RWPE2 (cell line): ENCODE measurements around the gene ASIP.

Experiments
- ATAC-seq: fragments of 200-7000 bp; cut with Tn5 transposase; 3 replicates; pipeline ENCODE4 v1.9.1; 2021; ENCODE audit warnings: low read depth
- DNase-seq: peaks from one replicate; pipeline ENCODE4 v3.0.0-alpha.2; 2020; ENCODE audit warnings: low spot score
- H3K27ac ChIP-seq: fragments of 450-650 bp; 2 replicates; pipeline ENCODE4 v1.5.1; 2017; ENCODE audit warnings: mild to moderate bottlenecking; ENCODE audit not compliant: poor library complexity, severe bottlenecking
- H3K27me3 ChIP-seq: fragments of 250-450 bp; sonication (Bioruptor Pico); 2 replicates; pipeline ENCODE4 v1.5.1; 2021; ENCODE audit warnings: mild to moderate bottlenecking, moderate library complexity; ENCODE audit not compliant: insufficient read depth, poor library complexity, severe bottlenecking
- H3K36me3 ChIP-seq: fragments of 250-450 bp; sonication (Bioruptor Pico); 2 replicates; pipeline ENCODE4 v1.5.1; 2020; ENCODE audit warnings: low read depth, mild to moderate bottlenecking, moderate library complexity
- H3K4me1 ChIP-seq: fragments of 250-450 bp; sonication (Bioruptor Pico); 2 replicates; pipeline ENCODE4 v1.5.1; 2021; ENCODE audit warnings: mild to moderate bottlenecking, moderate library complexity; ENCODE audit not compliant: insufficient read depth, poor library complexity, severe bottlenecking
- H3K4me3 ChIP-seq: fragments of 250-450 bp; sonication (Bioruptor Pico); 2 replicates; pipeline ENCODE4 v1.5.1; 2021; ENCODE audit warnings: mild to moderate bottlenecking, moderate library complexity; ENCODE audit not compliant: severe bottlenecking
- H3K9me3 ChIP-seq: fragments of 250-450 bp; sonication (Bioruptor Pico); 2 replicates; pipeline ENCODE4 v1.5.1; 2021; ENCODE audit warnings: mild to moderate bottlenecking, moderate library complexity; ENCODE audit not compliant: severe bottlenecking
- TF ChIP-seq, protein P1 (sequence below): fragments of 450-650 bp; IDR thresholded peaks from one replicate; pipeline ENCODE4 v1.5.1; 2017; ENCODE audit warnings: mild to moderate bottlenecking, moderate library complexity; ENCODE audit not compliant: poor library complexity, severe bottlenecking

The ASIP gene

DNA sequence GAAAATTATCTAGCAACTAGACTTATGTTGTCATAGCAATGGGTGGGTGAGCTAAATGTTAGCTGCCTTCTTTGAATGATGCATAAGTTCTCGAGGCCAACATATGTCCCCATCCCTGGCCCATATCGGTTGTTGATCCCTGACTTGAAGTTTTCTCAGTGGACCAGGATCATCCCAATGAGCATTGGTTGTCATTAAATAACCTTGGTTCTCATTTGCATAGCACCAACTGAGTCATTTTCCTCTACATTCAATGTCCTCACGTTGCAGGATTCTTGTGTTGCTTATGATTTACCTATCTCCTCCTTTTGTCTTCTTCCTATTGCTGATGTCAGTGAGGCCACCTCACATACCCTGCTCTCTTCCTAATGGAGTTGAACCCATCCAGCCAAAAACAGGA is 74.0 kb downstream of the ASIP start:
- Histone ChIP-seq H3K27ac (peak overlapping the region; percentile 89), H3K4me1 (peaks cover 28% of the 10 kb centered on the region), H3K9me3 (no peaks in the 10 kb centered on the region), H3K4me3 (no peak overlapping the region), H3K27me3 (no peaks in the 10 kb centered on the region), H3K36me3 (no peaks in the 10 kb centered on the region)
- TF ChIP-seq, protein P1, sequence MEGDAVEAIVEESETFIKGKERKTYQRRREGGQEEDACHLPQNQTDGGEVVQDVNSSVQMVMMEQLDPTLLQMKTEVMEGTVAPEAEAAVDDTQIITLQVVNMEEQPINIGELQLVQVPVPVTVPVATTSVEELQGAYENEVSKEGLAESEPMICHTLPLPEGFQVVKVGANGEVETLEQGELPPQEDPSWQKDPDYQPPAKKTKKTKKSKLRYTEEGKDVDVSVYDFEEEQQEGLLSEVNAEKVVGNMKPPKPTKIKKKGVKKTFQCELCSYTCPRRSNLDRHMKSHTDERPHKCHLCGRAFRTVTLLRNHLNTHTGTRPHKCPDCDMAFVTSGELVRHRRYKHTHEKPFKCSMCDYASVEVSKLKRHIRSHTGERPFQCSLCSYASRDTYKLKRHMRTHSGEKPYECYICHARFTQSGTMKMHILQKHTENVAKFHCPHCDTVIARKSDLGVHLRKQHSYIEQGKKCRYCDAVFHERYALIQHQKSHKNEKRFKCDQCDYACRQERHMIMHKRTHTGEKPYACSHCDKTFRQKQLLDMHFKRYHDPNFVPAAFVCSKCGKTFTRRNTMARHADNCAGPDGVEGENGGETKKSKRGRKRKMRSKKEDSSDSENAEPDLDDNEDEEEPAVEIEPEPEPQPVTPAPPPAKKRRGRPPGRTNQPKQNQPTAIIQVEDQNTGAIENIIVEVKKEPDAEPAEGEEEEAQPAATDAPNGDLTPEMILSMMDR, result no peak
- DNase-seq (no peak), ATAC-seq (no peak)

GRCh38 chr20:34316196-34316814 is 75.1 kb downstream of the ASIP start:
- TF ChIP-seq, protein P1, result no peak
- H3K27me3 ChIP-seq, result no peaks in the 10 kb centered on the region
- DNase-seq, result no peak
- H3K36me3 ChIP-seq, result no peaks in the 10 kb centered on the region
- peaks cover 28% of the 10 kb centered on the region for H3K4me1 ChIP-seq
- H3K4me3 ChIP-seq, result no peak overlapping the region
- no peaks in the 10 kb centered on the region for H3K9me3 ChIP-seq
- H3K27ac ChIP-seq, result peak overlapping the region; percentile 89
- peak; percentile 6; the same call in 2 of the 3 replicates for ATAC-seq
